ENCODE results near the gene KLF1. TPM values are rescaled to one million over a fixed set of nuclear protein-coding genes. Genes with fewer than 3 reads are reported as not detected.
A peak's percentile ranks its signal among the peaks of the same experiment; 100 is the strongest.
"Not testable (repeated sequence)": the region's sequence is repeated elsewhere in the genome, so short reads cannot be mapped to it uniquely, and the experiment has no call there.

Gene KLF1
- total RNA-seq, 1 donor: not detected

- TF ChIP-seq CTCF (IDR thresholded peaks at IDR 0.05; ENCODE audit: insufficient read depth, low read length): no peak
- peak within 1 kb of the TSS; percentile 94 for H3K4me3 ChIP-seq (ENCODE audit: low read depth, low read length)
- DNase-seq (ENCODE audit: low read depth): peak; percentile 99
These were observed 4.0 kb upstream of the KLF1 start, which contains the start of gene GCDH for GRCh38 chr19:12890787-12891552. GCDH (plus strand) TSS chr19:12891160; CDS start chr19:12891305, 145 bp downstream.

GRCh38 chr19:12890299-12890786, 3.3 kb upstream of the KLF1 start:
- peak overlapping the region; percentile 35 for H3K4me3 ChIP-seq (ENCODE audit: low read depth, low read length)
- DNase-seq (ENCODE audit: low read depth): not testable (repeated sequence)

- TF ChIP-seq CTCF (IDR thresholded peaks at IDR 0.05; ENCODE audit: insufficient read depth, low read length): no peak
- no peak overlapping the region for H3K4me3 ChIP-seq (ENCODE audit: low read depth, low read length)
- no peak for DNase-seq (ENCODE audit: low read depth)
These were observed 1.1 kb upstream of the KLF1 start for GRCh38 chr19:12888006-12888603.

GRCh38 chr19:12886651-12886968, 391 bp downstream of the KLF1 start:
- no peak for DNase-seq (ENCODE audit: low read depth)
- H3K4me3 ChIP-seq (ENCODE audit: low read depth, low read length): no peak overlapping the region
- no peak for TF ChIP-seq CTCF (IDR thresholded peaks at IDR 0.05; ENCODE audit: insufficient read depth, low read length)

GRCh38 chr19:12885749-12886650, 1.0 kb downstream of the KLF1 start:
- H3K4me3 ChIP-seq (ENCODE audit: low read depth, low read length): no peak overlapping the region
- DNase-seq (ENCODE audit: low read depth): no peak
- TF ChIP-seq CTCF (IDR thresholded peaks at IDR 0.05; ENCODE audit: insufficient read depth, low read length): no peak

- peak overlapping the region; percentile 17 for H3K4me3 ChIP-seq (ENCODE audit: low read depth, low read length)
- DNase-seq (ENCODE audit: low read depth): peak; percentile 22
- TF ChIP-seq CTCF (IDR thresholded peaks at IDR 0.05; ENCODE audit: insufficient read depth, low read length): peak; percentile 43
These were observed 1.9 kb downstream of the KLF1 start for GRCh38 chr19:12884926-12885748.

All from fibroblast of the aortic adventitia (primary cell).